H1 (cell line): ENCODE measurements around the gene BRD9. TPM values are rescaled to one million over a fixed set of nuclear protein-coding genes. Genes with fewer than 3 reads are reported as not detected.

ENCODE experiments used
- CTCF ChIA-PET: fragments of 300-600 bp; sonication (Branson Sonifier 250); formaldehyde crosslinking; loops from one replicate; lab custom pipeline; 2021; ENCODE audit not compliant: partially characterized antibody; lab: Charles Lee
- POLR2A ChIA-PET: fragments of 300-600 bp; sonication (Branson Sonifier 250); formaldehyde crosslinking; loops from one replicate; lab custom pipeline; 2021; ENCODE audit warnings: inconsistent platforms; ENCODE audit not compliant: partially characterized antibody; lab: Charles Lee
- DNase-seq, 2 experiments: peaks; one replicate each; pipeline versions ENCODE4 v3.0.0 to v3.0.0-alpha.2; 2010 to 2022; ENCODE audit warnings: low spot score in 2 of 2, low read depth in 1 of 2, mixed read lengths in 1 of 2
- FAIRE-seq: peaks from 2 replicates; lab custom pipeline; 2011; peaks lifted over from hg19 to GRCh38; lab: Jason Lieb, UNC
- H2AFZ ChIP-seq: 2 replicates; pipeline ENCODE4 v1.8.1; 2012; ENCODE audit warnings: low read length, inconsistent platforms
- H2AK5ac ChIP-seq: 2 replicates; pipeline ENCODE4 v1.6.1; 2013; ENCODE audit warnings: low read depth, low read length
- H2BK120ac ChIP-seq: replicated peaks from 2 replicates; pipeline ENCODE3; 2013; ENCODE audit warnings: low read depth, low read length, inconsistent platforms
- H2BK12ac ChIP-seq: 2 replicates; pipeline ENCODE4 v1.6.1; 2013; ENCODE audit warnings: low read depth, low read length
- H2BK15ac ChIP-seq: 2 replicates; pipeline ENCODE4 v1.6.1; 2013; ENCODE audit warnings: low read length
- H2BK20ac ChIP-seq: 2 replicates; pipeline ENCODE4 v1.6.1; 2013; ENCODE audit warnings: low read length
- H2BK5ac ChIP-seq: 2 replicates; pipeline ENCODE4 v1.6.1; 2013; ENCODE audit warnings: low read depth, low read length
- H3K14ac ChIP-seq: 2 replicates; pipeline ENCODE4 v1.6.1; 2013; ENCODE audit warnings: inconsistent platforms; ENCODE audit not compliant: insufficient read length
- H3K18ac ChIP-seq: 2 replicates; pipeline ENCODE4 v1.6.1; 2013; ENCODE audit warnings: low read length; ENCODE audit errors: extremely low read depth
- H3K23ac ChIP-seq: 2 replicates; pipeline ENCODE4 v1.6.1; 2013; ENCODE audit warnings: inconsistent platforms; ENCODE audit not compliant: insufficient read length
- H3K23me2 ChIP-seq: 2 replicates; pipeline ENCODE4 v1.6.1; 2013; ENCODE audit warnings: low read depth, low read length
- H3K27ac ChIP-seq: 2 replicates; pipeline ENCODE4 v1.6.1; 2011; ENCODE audit warnings: low read depth, low read length, inconsistent platforms
- H3K27me3 ChIP-seq, 4 experiments: replicated peaks in 1 of 4; 1 replicate in 1 of 4; 2 replicates in 3 of 4; pipeline versions ENCODE4 v1.6.1 to v1.8.1; 2011 to 2013; ENCODE audit warnings: low read length in 3 of 4, mild to moderate bottlenecking in 3 of 4, inconsistent platforms in 2 of 4, mixed read lengths in 2 of 4, moderate library complexity in 1 of 4; ENCODE audit not compliant: control insufficient read depth in 3 of 4, insufficient read depth in 3 of 4; ENCODE audit errors: extremely low read depth in 1 of 4
- H3K36me3 ChIP-seq, 4 experiments: 2 replicates each; pipeline versions ENCODE4 v1.6.1 to v1.8.1; 2011 to 2013; ENCODE audit warnings: mild to moderate bottlenecking in 4 of 4, low read length in 3 of 4, moderate library complexity in 2 of 4, control low read depth in 1 of 4, inconsistent platforms in 1 of 4; ENCODE audit not compliant: insufficient read depth in 4 of 4, control insufficient read depth in 2 of 4
- H3K4ac ChIP-seq: replicated peaks from 2 replicates; pipeline ENCODE3; 2013; ENCODE audit warnings: low read length, low read depth, mixed read lengths, inconsistent platforms; ENCODE audit not compliant: insufficient read length
- H3K4me1 ChIP-seq, 4 experiments: replicated peaks in 1 of 4; 1 replicate in 1 of 4; 2 replicates in 3 of 4; pipeline versions ENCODE4 v1.6.1 to v1.8.1; 2011 to 2013; ENCODE audit warnings: low read length in 3 of 4, inconsistent platforms in 2 of 4, mixed read lengths in 1 of 4; ENCODE audit not compliant: insufficient read depth in 4 of 4, control insufficient read depth in 3 of 4
- H3K4me2 ChIP-seq, 2 experiments: 2 replicates each; pipeline versions ENCODE4 v1.6.1 to v1.8.1; 2011 to 2013; ENCODE audit warnings: low read depth in 2 of 2, low read length in 2 of 2, control low read depth in 1 of 2, inconsistent platforms in 1 of 2, mild to moderate bottlenecking in 1 of 2; ENCODE audit not compliant: insufficient read depth in 1 of 2
- H3K4me3 ChIP-seq, 4 experiments: fragments of 200-600, 300-600 bp in 1 of 4; sonication (generic), shearing (Covaris generic), sonication (Bioruptor Twin) in 1 of 4; 2 replicates each; pipeline versions ENCODE4 v1.5.1 to v1.8.1; 2011 to 2016; ENCODE audit warnings: low read length in 4 of 4, low read depth in 3 of 4, control low read depth in 2 of 4, inconsistent platforms in 2 of 4, mild to moderate bottlenecking in 2 of 4, mixed read lengths in 1 of 4, moderate library complexity in 1 of 4; ENCODE audit not compliant: insufficient read depth in 2 of 4; ENCODE audit errors: extremely low read depth in 1 of 4
- H3K56ac ChIP-seq: replicated peaks from 2 replicates; pipeline ENCODE3; 2013; ENCODE audit warnings: low read depth, mild to moderate bottlenecking, mixed read lengths, low read length, inconsistent platforms; ENCODE audit not compliant: insufficient read length
- H3K79me1 ChIP-seq: 2 replicates; pipeline ENCODE4 v1.6.1; 2013; ENCODE audit warnings: low read depth, low read length, control low read depth
- H3K79me2 ChIP-seq, 2 experiments: 2 replicates each; pipeline versions ENCODE4 v1.6.1 to v1.8.1; 2012 to 2013; ENCODE audit warnings: low read length in 2 of 2, mild to moderate bottlenecking in 2 of 2, inconsistent platforms in 1 of 2; ENCODE audit not compliant: insufficient read depth in 2 of 2, control insufficient read depth in 1 of 2
- H3K9ac ChIP-seq, 4 experiments: replicated peaks in 1 of 4; 1 replicate in 1 of 4; 2 replicates in 3 of 4; pipeline versions ENCODE4 v1.6.1 to v1.8.1; 2011 to 2013; ENCODE audit warnings: low read depth in 3 of 4, low read length in 3 of 4, control low read depth in 2 of 4, mild to moderate bottlenecking in 2 of 4, moderate library complexity in 2 of 4, inconsistent platforms in 1 of 4; ENCODE audit errors: extremely low read depth in 1 of 4
- H3K9me3 ChIP-seq, 2 experiments: 2 replicates each; pipeline versions ENCODE4 v1.6.1 to v1.8.1; 2012 to 2013; ENCODE audit warnings: mild to moderate bottlenecking in 2 of 2, moderate library complexity in 2 of 2, control low read depth in 1 of 2, inconsistent platforms in 1 of 2, low read depth in 1 of 2, low read length in 1 of 2, mixed read lengths in 1 of 2; ENCODE audit not compliant: insufficient read depth in 2 of 2
- H4K20me1 ChIP-seq, 2 experiments: replicated peaks in 1 of 2; 2 replicates each; pipeline versions ENCODE3 to v1.8.1; 2011 to 2013; ENCODE audit warnings: inconsistent platforms in 2 of 2, low read length in 2 of 2, mild to moderate bottlenecking in 1 of 2; ENCODE audit not compliant: insufficient read depth in 2 of 2, control insufficient read depth in 1 of 2
- H4K5ac ChIP-seq: 2 replicates; pipeline ENCODE4 v1.6.1; 2013; ENCODE audit warnings: low read length, low read depth, mixed read lengths, inconsistent platforms; ENCODE audit not compliant: insufficient read length
- H4K8ac ChIP-seq: 2 replicates; pipeline ENCODE4 v1.8.0; 2013; ENCODE audit warnings: mild to moderate bottlenecking, moderate library complexity, low read length, inconsistent platforms; ENCODE audit not compliant: insufficient read depth; ENCODE audit errors: extremely low read depth
- H4K91ac ChIP-seq: replicated peaks from 2 replicates; pipeline ENCODE3; 2013; ENCODE audit warnings: low read length, mixed read lengths, inconsistent platforms; ENCODE audit not compliant: insufficient read length
- CREB1 ChIP-seq: IDR thresholded peaks from 2 replicates; pipeline ENCODE4 v1.6.1; 2012; ENCODE audit warnings: inconsistent platforms
- CTBP2 ChIP-seq: IDR thresholded peaks from 2 replicates; pipeline ENCODE4 v1.7.0; 2011; ENCODE audit warnings: borderline replicate concordance, mild to moderate bottlenecking, moderate library complexity, mixed read lengths, low read length; ENCODE audit not compliant: insufficient read depth, insufficient read length
- JUN ChIP-seq: IDR thresholded peaks from 2 replicates; pipeline ENCODE4 v1.6.1; 2011; ENCODE audit warnings: low read depth, mild to moderate bottlenecking, improper control_type of control experiment, low read length
- MAFK ChIP-seq: IDR thresholded peaks from 2 replicates; pipeline ENCODE4 v1.6.1; 2012; ENCODE audit warnings: low read depth, mild to moderate bottlenecking, improper control_type of control experiment, low read length
- NRF1 ChIP-seq: IDR thresholded peaks from 2 replicates; pipeline ENCODE4 v1.6.1; 2011; ENCODE audit warnings: mild to moderate bottlenecking, low read depth, low read length, improper control_type of control experiment
- SUZ12 ChIP-seq: fragments of 200-600 bp; sonication (generic); IDR thresholded peaks from 2 replicates; pipeline ENCODE4 v1.6.1; 2012; ENCODE audit warnings: mild to moderate bottlenecking, inconsistent platforms, low read length, moderate library complexity, mixed read lengths
- WGBS, 2 experiments: shearing (Covaris generic) in 1 of 2; methylation state at CpG; one replicate each; pipeline versions ENCODE4 v1.1.6 to v1.1.7; 2013 to 2015; ENCODE audit warnings: low lambda C conversion rate in 2 of 2, mixed read lengths in 2 of 2, inconsistent platforms in 1 of 2, low coverage in 1 of 2, missing lambda C conversion rate in 1 of 2; ENCODE audit not compliant: insufficient replicate concordance in 2 of 2, insufficient coverage in 1 of 2, insufficient read length in 1 of 2; ENCODE audit errors: extremely low coverage in 1 of 2, missing lambda C conversion rate in 1 of 2; 5-methylcytosine and 5-hydroxymethylcytosine counted together
- long read RNA-seq, 2 experiments: library from RNA in 1 of 2; library from capped mRNA in 1 of 2; stranded (forward); transcript quantifications; one replicate each; pipeline ENCODE4 v2.0.0, GENCODE V29; 2021; ENCODE audit warnings: inconsistent platforms in 1 of 2
- polyA minus RNA-seq, 3 experiments: library from RNA; depleted of rRNA, polyadenylated mRNA; stranded (reverse); fragments of >200 nt; gene quantifications; 1 replicate in 2 of 3; 2 replicates in 1 of 3; pipeline ENCODE4 v1.2.3, GENCODE V29; 2011
- polyA plus RNA-seq, 7 experiments: library from polyadenylated mRNA; depleted of rRNA in 3 of 7; stranded (reverse) in 5 of 7; unstranded in 2 of 7; fragments of >200 nt in 5 of 7; fragments of 200-250 nt in 2 of 7; gene quantifications; 1 replicate in 5 of 7; 2 replicates in 1 of 7; 4 replicates in 1 of 7; pipeline versions ENCODE4 v1.2.1 to v1.2.3, GENCODE V29; 2011 to 2013; ENCODE audit warnings: missing spikeins in 2 of 7, mixed read lengths in 2 of 7
- total RNA-seq: library from RNA; stranded (reverse); fragmentation: NEBNext Ultra II Directional; extraction: Animal tissue kit (Norgen Biotek cat#: 25700); gene quantifications from 2 replicates; pipeline ENCODE4 v1.2.1, GENCODE V29; 2021
- TF ChIP-seq, protein P1 (sequence below): IDR thresholded peaks from 2 replicates; pipeline ENCODE4 v1.6.1; 2011; ENCODE audit warnings: low read depth, mild to moderate bottlenecking, low read length; ENCODE audit not compliant: insufficient read depth

BRD9 gene
- total RNA-seq (46.5 and 49.4 TPM in 2 replicates), polyA plus RNA-seq (2011; rRNA removed) (9.3 and 16.2 TPM in 2 replicates), polyA minus RNA-seq (2011; rRNA and poly(A)+ RNA removed) (22.4 and 30.0 TPM in 2 replicates)
- polyA plus RNA-seq (2011; cell fraction: cytosol; rRNA removed), result 17.0 TPM
- polyA plus RNA-seq (2011; cell fraction: nucleus; rRNA removed), result 50.5 TPM
- 36.8 to 40.3 TPM (median 39.2 TPM) in 4 replicates for polyA plus RNA-seq (2012, experiment 1 of 2)
- 14.0 TPM for polyA plus RNA-seq (2012, experiment 2 of 2)
- 29.3 TPM for polyA plus RNA-seq (2013, experiment 1 of 2)
- 26.5 TPM for polyA plus RNA-seq (2013, experiment 2 of 2)
- 18.1 TPM for polyA minus RNA-seq (2011; cell fraction: cytosol; rRNA and poly(A)+ RNA removed)
- 48.6 TPM for polyA minus RNA-seq (2011; cell fraction: nucleus; rRNA and poly(A)+ RNA removed)
- long read RNA-seq, experiment 1, partial matches to known transcripts, result 3 of 17 reads
- long read RNA-seq, experiment 1, other reads (novel, unspliced or antisense), result 14 of 17 reads
- long read RNA-seq, experiment 2, partial matches to known transcripts, result 1 of 6 reads
- long read RNA-seq, experiment 2, other reads (novel, unspliced or antisense), result 4 of 6 reads

- H3K27me3 ChIP-seq, result no peaks in the 10 kb centered on the region
- H2BK20ac ChIP-seq, result no peak within 1 kb of the TSS
- peak within 1 kb of the TSS; percentile 48 for H3K18ac ChIP-seq
- POLR2A ChIA-PET, result interaction anchor here (0.8 to 8.8 kb wide), 12 partner anchors 9 to 231 kb away, joined by 3 to 46 read pairs (median 4); no protein-coding TSS in a partner anchor
- H3K36me3 ChIP-seq, result peaks cover 20 to 58% (median 47%) of the 10 kb centered on the region in 4 experiments
- no peaks in the 10 kb centered on the region for H3K9me3 ChIP-seq
- H3K4me3 ChIP-seq, result peak within 1 kb of the TSS; percentile 86 to 95 (median 90)
- peak within 1 kb of the TSS; percentile 77 for H4K5ac ChIP-seq
- H4K91ac ChIP-seq, result peak within 1 kb of the TSS; percentile 81
- H3K56ac ChIP-seq, result peak within 1 kb of the TSS; percentile 43
- H3K23me2 ChIP-seq, result peaks cover 11% of the 10 kb centered on the region
- H3K9ac ChIP-seq, result peak within 1 kb of the TSS; percentile 84 to 88 (median 87)
- no peak within 1 kb of the TSS for H2BK120ac ChIP-seq
- H2BK5ac ChIP-seq, result peak within 1 kb of the TSS; percentile 81; the same call in 1 of the 2 replicates
- 0 out of 2 replicates have a peak within 1 kb of the TSS, but pooled peaks have one; percentile 30 for H2BK12ac ChIP-seq
- peaks cover 0 to 13% (median 7%) of the 10 kb centered on the region in 4 experiments; a peak in 6 of 7 replicates for H3K4me1 ChIP-seq
- peak within 1 kb of the TSS; percentile 74 for H3K4ac ChIP-seq
- no peak within 1 kb of the TSS for H2BK15ac ChIP-seq
- peak within 1 kb of the TSS; percentile 96 for H4K8ac ChIP-seq
- CTCF ChIA-PET, result interaction anchor here (1.0 to 6.9 kb wide), 4 partner anchors 9 to 223 kb away, joined by 3 to 38 read pairs (median 6); no protein-coding TSS in a partner anchor
- H3K4me2 ChIP-seq, result peak within 1 kb of the TSS; percentile 94 to 100
- H3K14ac ChIP-seq, result no peak within 1 kb of the TSS
- FAIRE-seq (no peak), DNase-seq (peak in 1 of 2 experiments; percentile 88)
- H4K20me1 ChIP-seq, result peaks cover 8 to 9% of the 10 kb centered on the region in 2 experiments
- peaks cover 16% of the 10 kb centered on the region for H3K79me1 ChIP-seq
- peaks cover 14 to 73% of the 10 kb centered on the region in 2 experiments for H3K79me2 ChIP-seq
- 1% methylated on average over 28 of the region's 91 CpGs; no CpG with 5 or more reads in 1 of the 2 experiments for WGBS, 2 experiments
- H3K23ac ChIP-seq, result no peak within 1 kb of the TSS
- H3K27ac ChIP-seq, result peak within 1 kb of the TSS; percentile 92
- H2AK5ac ChIP-seq, result peak within 1 kb of the TSS; percentile 94; the same call in 1 of the 2 replicates
- no peak within 1 kb of the TSS for H2AFZ ChIP-seq
- peak; percentile 83 for TF ChIP-seq CREB1
- TF ChIP-seq MAFK, result no peak
- TF ChIP-seq JUN, result no peak
- no peak for TF ChIP-seq NRF1
- TF ChIP-seq SUZ12, result no peak
- no peak for TF ChIP-seq CTBP2
- TF ChIP-seq, protein P1, sequence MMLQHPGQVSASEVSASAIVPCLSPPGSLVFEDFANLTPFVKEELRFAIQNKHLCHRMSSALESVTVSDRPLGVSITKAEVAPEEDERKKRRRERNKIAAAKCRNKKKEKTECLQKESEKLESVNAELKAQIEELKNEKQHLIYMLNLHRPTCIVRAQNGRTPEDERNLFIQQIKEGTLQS, result no peak
These were observed at the start of gene BRD9, which contains the start of gene TRIP13 for GRCh38 chr5:892394-893136. Gene BRD9, minus strand, starts transcription at chr5:892801. Its CDS starts 144 bp downstream, at chr5:892657. Gene TRIP13, plus strand, starts transcription at chr5:892884. Its CDS starts 115 bp downstream, at chr5:892999.
